Neural cell (in vitro differentiated cells): ENCODE measurements around the gene SCAI. TPM values are rescaled to one million over a fixed set of nuclear protein-coding genes. Genes with fewer than 3 reads are reported as not detected.
"Not testable (repeated sequence)": the region's sequence is repeated elsewhere in the genome, so short reads cannot be mapped to it uniquely, and the experiment has no call there.

Experiments
- H2AFZ ChIP-seq: fragments of 200-600, 300-800 bp; sonication (generic), shearing (Covaris generic); 2 replicates; pipeline ENCODE4 v1.6.0; 2014; ENCODE audit warnings: low read depth, mild to moderate bottlenecking, antibody characterized with exemption, low read length, moderate library complexity
- H3F3A ChIP-seq: fragments of 200-600 bp; shearing (Covaris generic); 2 replicates; pipeline ENCODE4 v1.6.1; 2016; ENCODE audit warnings: mild to moderate bottlenecking, moderate library complexity, mixed read lengths, antibody characterized with exemption, low read length; ENCODE audit not compliant: insufficient read depth, poor library complexity, severe bottlenecking
- H3K27ac ChIP-seq: fragments of 200-600, 300-800 bp; sonication (generic), shearing (Covaris generic); 2 replicates; pipeline ENCODE4 v1.5.1; 2014; ENCODE audit warnings: mild to moderate bottlenecking, low read length, moderate library complexity
- H3K27me3 ChIP-seq: fragments of 300-800, 200-600 bp; sonication (generic), shearing (Covaris generic); 2 replicates; pipeline ENCODE4 v1.6.0; 2014; ENCODE audit warnings: mild to moderate bottlenecking, low read depth, low read length, moderate library complexity; ENCODE audit not compliant: insufficient read depth
- H3K36me3 ChIP-seq: fragments of 300-800, 200-600 bp; sonication (generic), shearing (Covaris generic); 2 replicates; pipeline ENCODE4 v1.5.1; 2014; ENCODE audit warnings: mild to moderate bottlenecking, antibody characterized with exemption, low read length, moderate library complexity; ENCODE audit not compliant: insufficient read depth
- H3K4me2 ChIP-seq: fragments of 300-800, 200-600 bp; sonication (generic), shearing (Covaris generic); 2 replicates; pipeline ENCODE4 v1.6.0; 2014; ENCODE audit warnings: mild to moderate bottlenecking, low read length
- H3K4me3 ChIP-seq: fragments of 300-800, 200-600 bp; sonication (generic), shearing (Covaris generic); 2 replicates; pipeline ENCODE4 v1.5.1; 2014; ENCODE audit warnings: mild to moderate bottlenecking, low read length, moderate library complexity
- H3K79me2 ChIP-seq: fragments of 200-600 bp; shearing (Covaris generic); replicated peaks from 2 replicates; pipeline ENCODE4 v1.6.0; 2014; ENCODE audit warnings: mild to moderate bottlenecking, low read length, moderate library complexity; ENCODE audit not compliant: insufficient read depth
- H3K9ac ChIP-seq: fragments of 300-800, 200-600 bp; sonication (generic), shearing (Covaris generic); 2 replicates; pipeline ENCODE4 v1.6.1; 2016; ENCODE audit warnings: mild to moderate bottlenecking, low read length, mixed read lengths
- H3K9me2 ChIP-seq: fragments of 200-600 bp; shearing (Covaris generic); 2 replicates; pipeline ENCODE4 v1.6.1; 2016; ENCODE audit warnings: mild to moderate bottlenecking, low read length, mixed read lengths; ENCODE audit not compliant: insufficient read depth
- H3K9me3 ChIP-seq: fragments of 200-600, 300-800 bp; sonication (generic), shearing (Covaris generic); 2 replicates; pipeline ENCODE4 v1.6.1; 2016; ENCODE audit warnings: mild to moderate bottlenecking, mixed run types, low read length, moderate library complexity, mixed read lengths
- H4K20me1 ChIP-seq: fragments of 200-600 bp; shearing (Covaris generic); 2 replicates; pipeline ENCODE4 v1.6.1; 2016; ENCODE audit warnings: mild to moderate bottlenecking, mixed run types; ENCODE audit not compliant: insufficient read depth
- EP300 ChIP-seq: fragments of 450-650 bp; conservative IDR thresholded peaks from 2 replicates; pipeline ENCODE4 v1.6.1; 2014; ENCODE audit warnings: antibody characterized with exemption, mild to moderate bottlenecking, moderate library complexity; ENCODE audit not compliant: poor library complexity, severe bottlenecking
- EZH2 ChIP-seq: fragments of 200-600, 300-800 bp; shearing (Covaris generic), sonication (generic); IDR thresholded peaks from 2 replicates; pipeline ENCODE4 v1.6.1; 2014; ENCODE audit warnings: antibody characterized with exemption, low read length, borderline replicate concordance, mild to moderate bottlenecking; ENCODE audit not compliant: insufficient read depth, poor library complexity, severe bottlenecking
- MXI1 ChIP-seq: fragments of 450-650 bp; conservative IDR thresholded peaks from 2 replicates; pipeline ENCODE4 v1.6.1; 2014; ENCODE audit warnings: antibody characterized with exemption, mild to moderate bottlenecking; ENCODE audit not compliant: poor library complexity, severe bottlenecking
- POLR2AphosphoS5 ChIP-seq: IDR thresholded peaks from 2 replicates; pipeline ENCODE4 v1.6.1; 2012
- RAD21 ChIP-seq: fragments of 450-650 bp; conservative IDR thresholded peaks from 2 replicates; pipeline ENCODE4 v1.6.1; 2014; ENCODE audit warnings: antibody characterized with exemption, mild to moderate bottlenecking, moderate library complexity
- SMC3 ChIP-seq: fragments of 450-650 bp; conservative IDR thresholded peaks from 2 replicates; pipeline ENCODE4 v1.6.1; 2014; ENCODE audit warnings: antibody characterized with exemption, mild to moderate bottlenecking, moderate library complexity; ENCODE audit not compliant: poor library complexity
- TAF1 ChIP-seq: IDR thresholded peaks from 2 replicates; pipeline ENCODE4 v1.6.1; 2012; ENCODE audit warnings: low read depth
- polyA plus RNA-seq: library from polyadenylated mRNA; depleted of rRNA; stranded (reverse); fragments of >200 nt; gene quantifications from 2 replicates; pipeline ENCODE4 v1.2.3, GENCODE V29; 2014
- TF ChIP-seq, protein P1 (sequence below): fragments of 450-650 bp; IDR thresholded peaks from 2 replicates; pipeline ENCODE4 v1.5.1; 2014; ENCODE audit warnings: antibody characterized with exemption, mild to moderate bottlenecking, moderate library complexity; ENCODE audit not compliant: poor library complexity, severe bottlenecking
- TF ChIP-seq, protein P2 (sequence below): IDR thresholded peaks from 2 replicates; pipeline ENCODE4 v1.6.1; 2012; ENCODE audit warnings: borderline replicate concordance

Gene SCAI
- polyA plus RNA-seq, 1 donor from 2014 or later = 43.2 TPM

DNA sequence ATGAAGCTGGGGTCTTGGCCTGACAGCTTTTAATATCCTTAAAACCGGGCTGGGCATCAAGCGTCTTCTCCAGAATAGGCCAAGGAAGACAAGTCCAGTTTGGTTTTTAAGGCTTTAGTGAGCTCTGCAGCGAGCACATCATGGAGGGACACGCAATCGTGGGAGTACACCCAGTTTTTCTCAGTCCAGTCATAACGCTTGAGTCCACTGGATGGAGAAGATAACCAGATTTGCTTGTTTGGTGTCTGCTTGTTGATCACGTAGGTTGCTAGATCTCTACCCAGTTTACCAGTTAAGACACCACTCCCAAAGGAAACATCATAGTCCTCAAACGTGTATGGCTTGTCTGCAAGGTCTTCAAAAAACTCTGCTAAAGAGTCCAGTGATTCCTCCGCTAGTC is 175.1 kb downstream of the SCAI start:
- Histone ChIP-seq H3K27ac (no peak overlapping the region), H3K36me3 (no peaks in the 10 kb centered on the region), H4K20me1 (no peaks in the 10 kb centered on the region), H3K9ac (no peak overlapping the region), H3K27me3 (no peaks in the 10 kb centered on the region), H3K9me3 (no peaks in the 10 kb centered on the region), H3K79me2 (no peaks in the 10 kb centered on the region), H3K4me3 (no peak overlapping the region), H3F3A (no peaks in the 10 kb centered on the region), H3K9me2 (no peaks in the 10 kb centered on the region), H2AFZ (no peak overlapping the region), H3K4me2 (no peak overlapping the region)
- TF ChIP-seq MXI1 = no peak
- no peak for TF ChIP-seq EZH2
- TF ChIP-seq, protein P1, sequence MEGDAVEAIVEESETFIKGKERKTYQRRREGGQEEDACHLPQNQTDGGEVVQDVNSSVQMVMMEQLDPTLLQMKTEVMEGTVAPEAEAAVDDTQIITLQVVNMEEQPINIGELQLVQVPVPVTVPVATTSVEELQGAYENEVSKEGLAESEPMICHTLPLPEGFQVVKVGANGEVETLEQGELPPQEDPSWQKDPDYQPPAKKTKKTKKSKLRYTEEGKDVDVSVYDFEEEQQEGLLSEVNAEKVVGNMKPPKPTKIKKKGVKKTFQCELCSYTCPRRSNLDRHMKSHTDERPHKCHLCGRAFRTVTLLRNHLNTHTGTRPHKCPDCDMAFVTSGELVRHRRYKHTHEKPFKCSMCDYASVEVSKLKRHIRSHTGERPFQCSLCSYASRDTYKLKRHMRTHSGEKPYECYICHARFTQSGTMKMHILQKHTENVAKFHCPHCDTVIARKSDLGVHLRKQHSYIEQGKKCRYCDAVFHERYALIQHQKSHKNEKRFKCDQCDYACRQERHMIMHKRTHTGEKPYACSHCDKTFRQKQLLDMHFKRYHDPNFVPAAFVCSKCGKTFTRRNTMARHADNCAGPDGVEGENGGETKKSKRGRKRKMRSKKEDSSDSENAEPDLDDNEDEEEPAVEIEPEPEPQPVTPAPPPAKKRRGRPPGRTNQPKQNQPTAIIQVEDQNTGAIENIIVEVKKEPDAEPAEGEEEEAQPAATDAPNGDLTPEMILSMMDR = no peak
- no peak for TF ChIP-seq POLR2AphosphoS5
- no peak for TF ChIP-seq SMC3
- TF ChIP-seq RAD21 = no peak
- TF ChIP-seq, protein P2, sequence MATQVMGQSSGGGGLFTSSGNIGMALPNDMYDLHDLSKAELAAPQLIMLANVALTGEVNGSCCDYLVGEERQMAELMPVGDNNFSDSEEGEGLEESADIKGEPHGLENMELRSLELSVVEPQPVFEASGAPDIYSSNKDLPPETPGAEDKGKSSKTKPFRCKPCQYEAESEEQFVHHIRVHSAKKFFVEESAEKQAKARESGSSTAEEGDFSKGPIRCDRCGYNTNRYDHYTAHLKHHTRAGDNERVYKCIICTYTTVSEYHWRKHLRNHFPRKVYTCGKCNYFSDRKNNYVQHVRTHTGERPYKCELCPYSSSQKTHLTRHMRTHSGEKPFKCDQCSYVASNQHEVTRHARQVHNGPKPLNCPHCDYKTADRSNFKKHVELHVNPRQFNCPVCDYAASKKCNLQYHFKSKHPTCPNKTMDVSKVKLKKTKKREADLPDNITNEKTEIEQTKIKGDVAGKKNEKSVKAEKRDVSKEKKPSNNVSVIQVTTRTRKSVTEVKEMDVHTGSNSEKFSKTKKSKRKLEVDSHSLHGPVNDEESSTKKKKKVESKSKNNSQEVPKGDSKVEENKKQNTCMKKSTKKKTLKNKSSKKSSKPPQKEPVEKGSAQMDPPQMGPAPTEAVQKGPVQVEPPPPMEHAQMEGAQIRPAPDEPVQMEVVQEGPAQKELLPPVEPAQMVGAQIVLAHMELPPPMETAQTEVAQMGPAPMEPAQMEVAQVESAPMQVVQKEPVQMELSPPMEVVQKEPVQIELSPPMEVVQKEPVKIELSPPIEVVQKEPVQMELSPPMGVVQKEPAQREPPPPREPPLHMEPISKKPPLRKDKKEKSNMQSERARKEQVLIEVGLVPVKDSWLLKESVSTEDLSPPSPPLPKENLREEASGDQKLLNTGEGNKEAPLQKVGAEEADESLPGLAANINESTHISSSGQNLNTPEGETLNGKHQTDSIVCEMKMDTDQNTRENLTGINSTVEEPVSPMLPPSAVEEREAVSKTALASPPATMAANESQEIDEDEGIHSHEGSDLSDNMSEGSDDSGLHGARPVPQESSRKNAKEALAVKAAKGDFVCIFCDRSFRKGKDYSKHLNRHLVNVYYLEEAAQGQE = no peak

DNA sequence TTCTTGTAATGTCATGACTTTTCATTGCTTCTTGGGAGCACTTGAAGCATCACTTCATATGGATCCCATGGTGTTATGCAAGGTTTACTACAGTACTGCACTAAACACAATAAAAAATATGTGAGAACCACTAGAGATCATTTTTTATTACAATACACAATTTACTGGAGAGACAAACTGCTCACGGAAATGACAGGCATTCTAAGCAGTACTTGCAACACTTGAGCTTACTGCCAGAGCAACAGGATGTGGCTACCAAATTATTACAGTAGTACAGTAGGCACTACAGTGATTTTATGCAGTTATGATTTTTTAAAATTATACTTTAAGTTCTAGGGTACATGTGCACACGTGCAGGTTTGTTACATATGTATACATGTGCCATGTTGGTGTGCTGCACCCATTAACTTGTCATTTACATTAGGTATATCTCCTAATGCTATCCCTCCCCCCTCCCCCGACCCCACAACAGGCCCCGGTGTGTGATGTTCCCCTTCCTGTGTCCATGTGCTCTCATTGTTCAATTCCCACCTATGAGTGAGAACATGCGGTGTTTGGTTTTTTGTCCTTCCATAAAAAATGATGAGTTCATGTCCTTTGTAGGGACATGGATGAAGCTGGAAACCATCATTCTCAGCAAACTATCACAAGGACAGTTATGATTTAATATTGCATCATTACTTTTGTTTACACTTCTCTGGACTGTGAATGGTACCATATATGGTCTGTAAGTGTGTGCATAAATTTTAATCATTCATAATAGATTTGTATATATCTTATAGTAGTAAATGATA is 177.4 kb downstream of the SCAI start:
- H3K27ac ChIP-seq, H3K27me3 ChIP-seq, H2AFZ ChIP-seq, H3K79me2 ChIP-seq, H3F3A ChIP-seq, H3K9me2 ChIP-seq, H3K4me2 ChIP-seq, H4K20me1 ChIP-seq, H3K36me3 ChIP-seq, H3K4me3 ChIP-seq, H3K9me3 ChIP-seq, H3K9ac ChIP-seq: not testable (repeated sequence)

DNA sequence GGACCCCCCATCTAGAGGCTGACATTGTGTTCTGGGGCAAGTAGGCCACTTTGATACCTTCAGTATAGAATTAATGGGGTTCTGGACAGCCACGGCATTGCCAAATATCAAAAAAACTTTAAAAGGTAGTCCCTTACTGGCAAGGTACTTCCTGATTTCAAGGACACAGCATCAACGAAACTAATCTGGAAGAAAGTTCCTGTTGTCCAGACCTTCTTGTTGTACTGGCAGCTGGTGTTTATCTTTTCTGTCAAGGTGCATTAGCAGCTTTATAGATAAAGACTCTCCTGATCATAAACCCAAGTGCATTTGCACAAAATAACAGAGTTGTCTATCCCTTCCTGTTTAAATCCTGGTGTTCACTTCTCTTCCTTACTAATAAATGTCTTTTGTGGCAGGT is 178.7 kb downstream of the SCAI start:
- H3K9me2 ChIP-seq = no peaks in the 10 kb centered on the region
- no peak overlapping the region for H3K27ac ChIP-seq
- no peak overlapping the region for H2AFZ ChIP-seq
- H3K27me3 ChIP-seq = no peaks in the 10 kb centered on the region
- H3F3A ChIP-seq = no peaks in the 10 kb centered on the region
- TF ChIP-seq SMC3 = no peak
- TF ChIP-seq EP300 = no peak
- TF ChIP-seq, protein P2 = no peak
- no peak for TF ChIP-seq RAD21
- TF ChIP-seq EZH2 = no peak
- TF ChIP-seq POLR2AphosphoS5 = no peak
- no peak for TF ChIP-seq TAF1
- H3K9ac ChIP-seq = no peak overlapping the region
- H3K9me3 ChIP-seq = no peaks in the 10 kb centered on the region
- no peaks in the 10 kb centered on the region for H4K20me1 ChIP-seq
- H3K4me2 ChIP-seq = no peak overlapping the region
- H3K36me3 ChIP-seq = no peaks in the 10 kb centered on the region
- H3K79me2 ChIP-seq = no peaks in the 10 kb centered on the region
- H3K4me3 ChIP-seq = no peak overlapping the region
